Central memory CD8-positive, alpha-beta T cell (primary cell): ENCODE measurements around the gene GPR161.
"Not testable (repeated sequence)": the region's sequence is repeated elsewhere in the genome, so short reads cannot be mapped to it uniquely, and the experiment has no call there.

Source experiments
- ATAC-seq: fragments of 150-1000 bp; cut with Tn5 transposase; replicated peaks from 2 replicates; pipeline ENCODE4 v1.10.0; 2022; ENCODE audit warnings: mild to moderate bottlenecking, moderate FRiP score, moderate number of reproducible peaks; ENCODE audit not compliant: poor library complexity, severe bottlenecking; ENCODE audit errors: extremely low read depth
- DNase-seq, 2 donors: peaks; one replicate each; pipeline ENCODE4 v3.0.0; 2021; ENCODE audit warnings: low spot score in 2 of 2
- H3K27ac Mint-ChIP-seq: one replicate; pipeline ENCODE4 v1.8.0; 2022; ENCODE audit warnings: low read depth, mild to moderate bottlenecking, moderate library complexity, mixed read lengths
- H3K27me3 Mint-ChIP-seq: one replicate; pipeline ENCODE4 v1.8.0; 2022; ENCODE audit warnings: mixed read lengths
- H3K36me3 Mint-ChIP-seq: one replicate; pipeline ENCODE4 v1.8.0; 2022; ENCODE audit warnings: mild to moderate bottlenecking, moderate library complexity, mixed read lengths; ENCODE audit not compliant: insufficient read depth
- H3K4me1 Mint-ChIP-seq: one replicate; pipeline ENCODE4 v1.8.0; 2022; ENCODE audit warnings: mixed read lengths
- H3K4me3 Mint-ChIP-seq: one replicate; pipeline ENCODE4 v1.8.0; 2022; ENCODE audit warnings: mild to moderate bottlenecking, moderate library complexity, mixed read lengths
- H3K9me3 Mint-ChIP-seq: one replicate; pipeline ENCODE4 v1.8.0; 2022; ENCODE audit warnings: mixed read lengths

The GPR161 gene

GRCh38 chr1:168161459-168161858 lies 24.7 kb upstream of the GPR161 start:
- no peak overlapping the region for H3K27ac Mint-ChIP-seq
- peaks cover 28% of the 10 kb centered on the region for H3K9me3 Mint-ChIP-seq
- no peak overlapping the region for H3K4me3 Mint-ChIP-seq
- DNase-seq (no peak), ATAC-seq (no peak)
- H3K36me3 Mint-ChIP-seq: no peaks in the 10 kb centered on the region
- no peaks in the 10 kb centered on the region for H3K4me1 Mint-ChIP-seq
- H3K27me3 Mint-ChIP-seq: peaks cover 72% of the 10 kb centered on the region

- no peaks in the 10 kb centered on the region for H3K4me1 Mint-ChIP-seq
- peaks cover 28% of the 10 kb centered on the region for H3K9me3 Mint-ChIP-seq
- no peaks in the 10 kb centered on the region for H3K36me3 Mint-ChIP-seq
- DNase-seq: no peak
- no peak for ATAC-seq
- no peak overlapping the region for H3K27ac Mint-ChIP-seq
- H3K4me3 Mint-ChIP-seq: no peak overlapping the region
- H3K27me3 Mint-ChIP-seq: peaks cover 80% of the 10 kb centered on the region
Measured at GRCh38 chr1:168159979-168160378, 23.2 kb upstream of the GPR161 start.

- H3K9me3 Mint-ChIP-seq: peaks cover 28% of the 10 kb centered on the region
- no peaks in the 10 kb centered on the region for H3K36me3 Mint-ChIP-seq
Measured at GRCh38 chr1:168159251-168159650, 22.5 kb upstream of the GPR161 start.

GRCh38 chr1:168157638-168158037 lies 20.9 kb upstream of the GPR161 start:
- ATAC-seq: no peak
- Mint-ChIP-seq H3K4me3 (no peak overlapping the region), H3K36me3 (no peaks in the 10 kb centered on the region), H3K27ac (no peak overlapping the region), H3K27me3 (peaks cover 78% of the 10 kb centered on the region), H3K9me3 (peaks cover 28% of the 10 kb centered on the region), H3K4me1 (no peaks in the 10 kb centered on the region)
- no peak for DNase-seq

More at GRCh38 chr1:168159251-168159650, 22.5 kb upstream of the GPR161 start:
- Mint-ChIP-seq H3K4me3 (no peak overlapping the region), H3K27ac (no peak overlapping the region), H3K27me3 (peaks cover 84% of the 10 kb centered on the region), H3K4me1 (no peaks in the 10 kb centered on the region)
- no peak for ATAC-seq
- DNase-seq: no peak

- Mint-ChIP-seq H3K27ac (no peak overlapping the region), H3K9me3 (peaks cover 28% of the 10 kb centered on the region), H3K27me3 (peaks cover 66% of the 10 kb centered on the region), H3K36me3 (no peaks in the 10 kb centered on the region), H3K4me1 (no peaks in the 10 kb centered on the region), H3K4me3 (no peak overlapping the region)
- ATAC-seq: no peak
- no peak for DNase-seq
Measured at GRCh38 chr1:168155910-168156309, 19.2 kb upstream of the GPR161 start.

GRCh38 chr1:168154707-168155106 lies 18.0 kb upstream of the GPR161 start:
- not testable (repeated sequence) for DNase-seq, H3K4me1 Mint-ChIP-seq

GRCh38 chr1:168151935-168152334 lies 15.2 kb upstream of the GPR161 start:
- no peak for ATAC-seq
- no peaks in the 10 kb centered on the region for H3K4me1 Mint-ChIP-seq
- no peak overlapping the region for H3K4me3 Mint-ChIP-seq
- H3K27me3 Mint-ChIP-seq: peaks cover 28% of the 10 kb centered on the region
- no peak for DNase-seq
- H3K36me3 Mint-ChIP-seq: no peaks in the 10 kb centered on the region
- H3K27ac Mint-ChIP-seq: no peak overlapping the region
- no peaks in the 10 kb centered on the region for H3K9me3 Mint-ChIP-seq

More at GRCh38 chr1:168154707-168155106, 18.0 kb upstream of the GPR161 start:
- ATAC-seq, H3K4me3 Mint-ChIP-seq, H3K36me3 Mint-ChIP-seq, H3K27ac Mint-ChIP-seq: not testable (repeated sequence)
- H3K9me3 Mint-ChIP-seq: peaks cover 18% of the 10 kb centered on the region
- peaks cover 54% of the 10 kb centered on the region for H3K27me3 Mint-ChIP-seq

GRCh38 chr1:168150283-168150682 lies 13.6 kb upstream of the GPR161 start:
- Mint-ChIP-seq H3K27me3 (peaks cover 18% of the 10 kb centered on the region), H3K4me1 (peaks cover 2% of the 10 kb centered on the region), H3K36me3 (peaks cover 4% of the 10 kb centered on the region), H3K27ac (no peak overlapping the region), H3K9me3 (no peaks in the 10 kb centered on the region), H3K4me3 (no peak overlapping the region)
- no peak for DNase-seq
- ATAC-seq: no peak

GRCh38 chr1:168148916-168149315 lies 12.2 kb upstream of the GPR161 start:
- DNase-seq (no peak), ATAC-seq (no peak)
- Mint-ChIP-seq H3K27me3 (peaks cover 9% of the 10 kb centered on the region), H3K27ac (no peak overlapping the region), H3K36me3 (peaks cover 4% of the 10 kb centered on the region), H3K4me1 (peaks cover 6% of the 10 kb centered on the region), H3K4me3 (no peak overlapping the region), H3K9me3 (no peaks in the 10 kb centered on the region)

- Mint-ChIP-seq H3K36me3 (peaks cover 4% of the 10 kb centered on the region), H3K9me3 (no peaks in the 10 kb centered on the region), H3K4me3 (no peak overlapping the region), H3K27ac (no peak overlapping the region), H3K4me1 (peaks cover 6% of the 10 kb centered on the region), H3K27me3 (no peaks in the 10 kb centered on the region)
- no peak for DNase-seq
- ATAC-seq: no peak
Measured at GRCh38 chr1:168146626-168147025, 9.9 kb upstream of the GPR161 start.

GRCh38 chr1:168146160-168146539 lies 9.4 kb upstream of the GPR161 start:
- ATAC-seq (no peak), DNase-seq (no peak)
- Mint-ChIP-seq H3K9me3 (no peaks in the 10 kb centered on the region), H3K27ac (no peak overlapping the region), H3K4me3 (no peak overlapping the region), H3K36me3 (peaks cover 4% of the 10 kb centered on the region), H3K4me1 (peaks cover 6% of the 10 kb centered on the region), H3K27me3 (no peaks in the 10 kb centered on the region)

- H3K36me3 Mint-ChIP-seq: peaks cover 4% of the 10 kb centered on the region
- H3K4me1 Mint-ChIP-seq: peaks cover 6% of the 10 kb centered on the region
- no peak overlapping the region for H3K4me3 Mint-ChIP-seq
- H3K27me3 Mint-ChIP-seq: no peaks in the 10 kb centered on the region
- H3K9me3 Mint-ChIP-seq: no peaks in the 10 kb centered on the region
- ATAC-seq: peak; percentile 91
- H3K27ac Mint-ChIP-seq: no peak overlapping the region
- peak; percentile 67 to 83 for DNase-seq
Measured at GRCh38 chr1:168145184-168146159, 8.7 kb upstream of the GPR161 start.

- Mint-ChIP-seq H3K4me1 (peaks cover 12% of the 10 kb centered on the region), H3K27me3 (peaks cover 11% of the 10 kb centered on the region), H3K9me3 (no peaks in the 10 kb centered on the region), H3K4me3 (no peak overlapping the region), H3K27ac (no peak overlapping the region), H3K36me3 (peaks cover 4% of the 10 kb centered on the region)
- ATAC-seq: no peak
- no peak for DNase-seq
Measured at GRCh38 chr1:168141871-168142385, 5.2 kb upstream of the GPR161 start.
